Spleen (tissue), 3 donors: ENCODE data around the gene AP4E1.

Experiments used
- POLR2A ChIP-seq, 3 donors: fragments of 450-650 bp; IDR thresholded peaks; one replicate each; pipeline ENCODE4 v1.5.1; 2017; ENCODE audit warnings: antibody characterized with exemption in 3 of 3, mild to moderate bottlenecking in 1 of 3
- POLR2AphosphoS5 ChIP-seq, 3 donors: sonication (generic); formaldehyde crosslinking; IDR thresholded peaks; one replicate each; pipeline ENCODE4 v1.5.1; 2017; ENCODE audit warnings: antibody characterized with exemption in 3 of 3

DNA sequence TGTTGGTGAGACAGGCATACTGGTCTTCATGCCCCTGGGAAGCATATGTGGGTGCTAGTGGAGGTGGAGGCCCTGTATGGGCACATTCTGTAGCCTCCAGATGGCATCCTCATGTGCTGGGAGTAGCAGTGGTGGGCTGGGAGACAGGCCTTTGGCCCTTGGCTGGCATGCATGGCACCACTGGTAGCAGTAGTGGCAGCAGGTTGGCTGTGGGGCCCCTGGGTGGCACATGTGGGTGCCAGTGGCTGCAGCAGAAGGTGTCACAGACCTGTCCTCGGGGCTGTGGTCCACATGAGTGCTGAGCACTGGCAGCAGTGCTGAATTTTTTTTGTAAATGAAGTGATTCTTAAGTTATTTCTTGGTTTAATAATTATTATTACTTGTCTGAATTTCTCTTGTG lies 115.0 kb downstream of the AP4E1 start:
- TF ChIP-seq POLR2AphosphoS5 (IDR thresholded peaks at IDR 0.05) (no peak), POLR2A (IDR thresholded peaks at IDR 0.05) (no peak)
